A172 (cell line): ENCODE data around the gene THAP4. TPM values are rescaled to one million over a fixed set of nuclear protein-coding genes. Genes with fewer than 3 reads are reported as not detected.
"Not testable (repeated sequence)": the region's sequence is repeated elsewhere in the genome, so short reads cannot be mapped to it uniquely, and the experiment has no call there.

Experiments used
- DNase-seq: peaks from one replicate; pipeline ENCODE4 v3.0.0-alpha.2; 2015; ENCODE audit warnings: low spot score
- total RNA-seq: library from RNA; depleted of rRNA; stranded (reverse); fragments of >200 nt; shearing (Covaris generic); gene quantifications from 2 replicates; pipeline ENCODE4 v1.2.3, GENCODE V29; 2014

THAP4 gene
- total RNA-seq, 1 experiment from 2014 or later, result 85.7 TPM

GRCh38 chr2:241665731-241666440 lies 28.9 kb upstream of the THAP4 start:
- no peak for DNase-seq

- not testable (repeated sequence) for DNase-seq
These were observed 25.8 kb upstream of the THAP4 start for GRCh38 chr2:241662731-241663130.

- DNase-seq, result no peak
These were observed 23.7 kb upstream of the THAP4 start for GRCh38 chr2:241660593-241661213.

GRCh38 chr2:241659150-241659739 lies 22.3 kb upstream of the THAP4 start:
- peak; percentile 53 for DNase-seq

GRCh38 chr2:241658296-241658695 lies 21.3 kb upstream of the THAP4 start:
- no peak for DNase-seq

GRCh38 chr2:241657786-241658254 lies 20.9 kb upstream of the THAP4 start:
- no peak for DNase-seq

GRCh38 chr2:241656190-241656741 lies 19.3 kb upstream of the THAP4 start:
- no peak for DNase-seq

- DNase-seq, result no peak
These were observed 18.7 kb upstream of the THAP4 start for GRCh38 chr2:241655516-241656189.

GRCh38 chr2:241654551-241654950 lies 17.6 kb upstream of the THAP4 start:
- DNase-seq, result no peak

GRCh38 chr2:241653210-241653750 lies 16.3 kb upstream of the THAP4 start:
- no peak for DNase-seq

- DNase-seq, result no peak
These were observed 15.8 kb upstream of the THAP4 start for GRCh38 chr2:241652722-241653121.

- DNase-seq, result no peak
These were observed 15.2 kb upstream of the THAP4 start for GRCh38 chr2:241652142-241652541.

GRCh38 chr2:241649927-241650326 lies 13.0 kb upstream of the THAP4 start:
- no peak for DNase-seq

- no peak for DNase-seq
These were observed 12.4 kb upstream of the THAP4 start for GRCh38 chr2:241649404-241649803.

- no peak for DNase-seq
These were observed 11.5 kb upstream of the THAP4 start for GRCh38 chr2:241648453-241648852.

GRCh38 chr2:241645915-241646645 lies 9.1 kb upstream of the THAP4 start:
- DNase-seq, result no peak

- no peak for DNase-seq
These were observed 8.3 kb upstream of the THAP4 start for GRCh38 chr2:241645056-241645914.

GRCh38 chr2:241641631-241642030 lies 4.7 kb upstream of the THAP4 start:
- no peak for DNase-seq

GRCh38 chr2:241640165-241640795 lies 3.3 kb upstream of the THAP4 start:
- DNase-seq, result no peak

- DNase-seq, result no peak
These were observed 2.4 kb upstream of the THAP4 start for GRCh38 chr2:241639385-241639784.
